DMS79 (cell line): ENCODE results near the gene MFN1.

Source experiments
- DNase-seq: peaks from one replicate; lab custom pipeline; 2025; lab: John Stamatoyannopoulos, UW

MFN1 gene

GRCh38 chr3:179430277-179430870 lies 82.9 kb downstream of the MFN1 start:
- DNase-seq, result no peak

- DNase-seq, result no peak
These were observed 84.5 kb downstream of the MFN1 start for GRCh38 chr3:179432021-179432420.

- DNase-seq, result no peak
These were observed 84.9 kb downstream of the MFN1 start for GRCh38 chr3:179432451-179432850.

GRCh38 chr3:179436517-179436916 lies 89.0 kb downstream of the MFN1 start:
- no peak for DNase-seq

- no peak for DNase-seq
These were observed 91.3 kb downstream of the MFN1 start for GRCh38 chr3:179438841-179439240.
